AG09309 (cell line): ENCODE results near the gene GAB3.

Experiments used
- DNase-seq: peaks from one replicate; pipeline ENCODE4 v3.0.0-alpha.2; 2010; ENCODE audit warnings: low read depth
- H3K4me3 ChIP-seq: 2 replicates; pipeline ENCODE4 v1.5.1; 2011; ENCODE audit warnings: mild to moderate bottlenecking, low read depth, low read length, moderate library complexity; ENCODE audit not compliant: control insufficient read depth
- TF ChIP-seq, protein P1 (sequence below): IDR thresholded peaks from 2 replicates; pipeline ENCODE4 v1.5.1; 2011; ENCODE audit warnings: mild to moderate bottlenecking, low read depth, low read length, inconsistent platforms; ENCODE audit not compliant: insufficient read depth, control insufficient read depth; ENCODE audit errors: missing control alignments

GAB3 gene

DNA sequence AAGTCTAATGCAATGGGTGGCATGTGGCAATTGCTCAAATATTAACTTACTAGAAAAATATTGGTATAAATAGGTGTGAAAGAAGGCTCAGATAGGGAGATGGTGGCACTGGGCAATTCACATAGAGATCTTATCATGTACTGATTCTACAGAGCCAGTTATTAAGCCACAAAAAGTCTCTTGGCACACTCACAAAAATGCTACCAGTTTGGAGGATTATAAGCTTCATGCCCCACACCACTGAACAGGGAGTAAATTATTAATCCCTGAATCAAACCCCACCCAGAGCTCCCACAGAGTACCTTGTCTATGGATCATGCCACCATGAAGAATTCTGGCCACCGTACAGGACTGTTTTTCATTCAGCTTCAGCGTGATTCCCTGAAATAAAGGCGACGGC, 40.6 kb upstream of the GAB3 start:
- TF ChIP-seq, protein P1, sequence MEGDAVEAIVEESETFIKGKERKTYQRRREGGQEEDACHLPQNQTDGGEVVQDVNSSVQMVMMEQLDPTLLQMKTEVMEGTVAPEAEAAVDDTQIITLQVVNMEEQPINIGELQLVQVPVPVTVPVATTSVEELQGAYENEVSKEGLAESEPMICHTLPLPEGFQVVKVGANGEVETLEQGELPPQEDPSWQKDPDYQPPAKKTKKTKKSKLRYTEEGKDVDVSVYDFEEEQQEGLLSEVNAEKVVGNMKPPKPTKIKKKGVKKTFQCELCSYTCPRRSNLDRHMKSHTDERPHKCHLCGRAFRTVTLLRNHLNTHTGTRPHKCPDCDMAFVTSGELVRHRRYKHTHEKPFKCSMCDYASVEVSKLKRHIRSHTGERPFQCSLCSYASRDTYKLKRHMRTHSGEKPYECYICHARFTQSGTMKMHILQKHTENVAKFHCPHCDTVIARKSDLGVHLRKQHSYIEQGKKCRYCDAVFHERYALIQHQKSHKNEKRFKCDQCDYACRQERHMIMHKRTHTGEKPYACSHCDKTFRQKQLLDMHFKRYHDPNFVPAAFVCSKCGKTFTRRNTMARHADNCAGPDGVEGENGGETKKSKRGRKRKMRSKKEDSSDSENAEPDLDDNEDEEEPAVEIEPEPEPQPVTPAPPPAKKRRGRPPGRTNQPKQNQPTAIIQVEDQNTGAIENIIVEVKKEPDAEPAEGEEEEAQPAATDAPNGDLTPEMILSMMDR = no peak
- no peak overlapping the region for H3K4me3 ChIP-seq
- DNase-seq = no peak

DNA sequence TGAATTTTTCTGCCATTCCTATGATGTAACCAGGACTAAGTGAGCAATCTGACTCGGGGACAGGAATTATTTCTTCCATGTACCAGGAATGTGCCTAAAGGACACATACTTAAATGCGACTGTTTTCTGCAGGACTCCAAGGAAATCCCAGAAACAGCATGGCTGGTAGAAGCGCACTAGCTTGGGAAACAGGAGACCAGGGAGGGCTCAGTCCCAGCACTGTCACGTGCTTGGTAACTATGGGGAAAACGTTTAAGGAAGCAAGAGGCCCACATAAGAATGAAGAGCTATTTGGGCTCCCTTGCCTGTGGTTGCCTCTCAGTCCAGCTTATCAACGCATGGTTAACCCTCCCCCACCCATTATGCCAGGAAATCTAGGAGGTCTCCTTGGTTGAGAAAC, 34.8 kb upstream of the GAB3 start:
- TF ChIP-seq, protein P1 = no peak
- no peak for DNase-seq
- H3K4me3 ChIP-seq = no peak overlapping the region

- TF ChIP-seq, protein P1 = no peak
- no peak for DNase-seq
- no peak overlapping the region for H3K4me3 ChIP-seq
Observed at GRCh38 chrX:154784149-154784995, 33.5 kb upstream of the GAB3 start.

DNA sequence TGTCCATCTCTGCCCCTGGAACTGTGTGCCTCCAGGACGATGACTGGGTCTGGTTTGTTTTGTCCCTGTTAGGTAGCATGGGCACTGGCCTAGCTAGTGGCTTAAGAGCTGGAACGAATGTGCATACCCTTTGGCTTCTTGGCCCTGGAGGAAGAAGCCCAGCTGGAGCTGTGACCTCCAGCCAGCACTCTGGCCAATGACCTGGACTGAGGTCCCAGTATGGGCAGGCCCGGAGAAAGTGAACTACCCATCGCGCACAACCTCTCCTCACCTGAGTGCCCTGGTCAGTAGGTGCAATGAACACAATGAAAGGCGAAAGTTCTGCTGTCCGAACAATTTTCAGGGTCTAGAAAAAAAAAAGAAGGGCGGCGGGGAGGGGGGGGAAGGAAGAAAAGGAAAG, 30.1 kb upstream of the GAB3 start:
- H3K4me3 ChIP-seq = no peak overlapping the region
- DNase-seq = no peak
- TF ChIP-seq, protein P1 = no peak

GRCh38 chrX:154779261-154779660, 28.4 kb upstream of the GAB3 start:
- TF ChIP-seq, protein P1 = no peak
- H3K4me3 ChIP-seq = no peak overlapping the region
- DNase-seq = peak; percentile 28

GRCh38 chrX:154776753-154777152, 25.9 kb upstream of the GAB3 start:
- H3K4me3 ChIP-seq = no peak overlapping the region
- no peak for DNase-seq
- TF ChIP-seq, protein P1 = no peak
